Muscle layer of colon (tissue), 2 donors: Measurements from ENCODE around the gene EVA1A.

Experiments used
- H3K27ac ChIP-seq: one replicate; pipeline ENCODE4 v1.7.0; 2013; ENCODE audit warnings: low read depth, mild to moderate bottlenecking, low read length, moderate library complexity
- H3K27me3 ChIP-seq, 2 donors: one replicate each; pipeline ENCODE4 v1.7.0; 2013; ENCODE audit warnings: low read length in 2 of 2, mild to moderate bottlenecking in 2 of 2; ENCODE audit not compliant: insufficient read depth in 2 of 2, control insufficient read depth in 1 of 2
- H3K36me3 ChIP-seq: one replicate; pipeline ENCODE4 v1.7.0; 2013; ENCODE audit warnings: mild to moderate bottlenecking, low read length; ENCODE audit not compliant: insufficient read depth
- H3K4me1 ChIP-seq: one replicate; pipeline ENCODE4 v1.7.0; 2013; ENCODE audit warnings: mild to moderate bottlenecking, low read length; ENCODE audit not compliant: insufficient read depth
- H3K4me3 ChIP-seq, 2 donors: one replicate each; pipeline ENCODE4 v1.7.0; 2013; ENCODE audit warnings: low read length in 2 of 2, low read depth in 1 of 2, mild to moderate bottlenecking in 1 of 2, moderate library complexity in 1 of 2
- H3K9ac ChIP-seq: one replicate; pipeline ENCODE4 v1.7.0; 2013; ENCODE audit warnings: low read length
- H3K9me3 ChIP-seq: one replicate; pipeline ENCODE4 v1.7.0; 2013; ENCODE audit warnings: mild to moderate bottlenecking, low read length
- donor health status: abdominal sarcoma.
- donor health status: Adenocarcinoma of cecum.

EVA1A gene

GRCh38 chr2:75560768-75561565 lies at the start of gene EVA1A:
Gene EVA1A, minus strand, starts transcription at chr2:75560939. Its CDS starts 42,799 bp downstream, at chr2:75518140.
- Histone ChIP-seq H3K27me3 (peaks cover 0 to 5% of the 10 kb centered on the region in 2 donors), H3K4me3 (peak within 1 kb of the TSS; percentile 35 to 37), H3K9me3 (no peaks in the 10 kb centered on the region), H3K9ac (no peak within 1 kb of the TSS), H3K4me1 (no peaks in the 10 kb centered on the region), H3K27ac (no peak within 1 kb of the TSS), H3K36me3 (no peaks in the 10 kb centered on the region)

GRCh38 chr2:75609937-75610508 lies 49.3 kb upstream of the EVA1A start:
- no peak overlapping the region for H3K4me3 ChIP-seq
- H3K27ac ChIP-seq = no peak overlapping the region
- no peaks in the 10 kb centered on the region for H3K9me3 ChIP-seq
- H3K9ac ChIP-seq = no peak overlapping the region
- H3K4me1 ChIP-seq = no peaks in the 10 kb centered on the region
- no peaks in the 10 kb centered on the region for H3K36me3 ChIP-seq
- peaks cover 0 to 13% of the 10 kb centered on the region in 2 donors for H3K27me3 ChIP-seq

- H3K27ac ChIP-seq = no peak overlapping the region
- H3K4me1 ChIP-seq = no peaks in the 10 kb centered on the region
- peaks cover 0 to 18% of the 10 kb centered on the region in 2 donors for H3K27me3 ChIP-seq
- no peaks in the 10 kb centered on the region for H3K36me3 ChIP-seq
- no peak overlapping the region for H3K9ac ChIP-seq
- H3K9me3 ChIP-seq = no peaks in the 10 kb centered on the region
- no peak overlapping the region for H3K4me3 ChIP-seq
These were observed 48.6 kb upstream of the EVA1A start for GRCh38 chr2:75609334-75609689.

- H3K4me1 ChIP-seq = no peaks in the 10 kb centered on the region
- H3K27ac ChIP-seq = no peak overlapping the region
- no peak overlapping the region for H3K9ac ChIP-seq
- H3K9me3 ChIP-seq = no peaks in the 10 kb centered on the region
- no peaks in the 10 kb centered on the region for H3K36me3 ChIP-seq
- peaks cover 0 to 18% of the 10 kb centered on the region in 2 donors for H3K27me3 ChIP-seq
- no peak overlapping the region for H3K4me3 ChIP-seq
These were observed 48.1 kb upstream of the EVA1A start for GRCh38 chr2:75608684-75609333.

- no peaks in the 10 kb centered on the region for H3K36me3 ChIP-seq
- H3K9ac ChIP-seq = no peak overlapping the region
- no peak overlapping the region for H3K4me3 ChIP-seq
- peaks cover 0 to 18% of the 10 kb centered on the region in 2 donors for H3K27me3 ChIP-seq
- H3K4me1 ChIP-seq = no peaks in the 10 kb centered on the region
- no peak overlapping the region for H3K27ac ChIP-seq
- no peaks in the 10 kb centered on the region for H3K9me3 ChIP-seq
These were observed 47.4 kb upstream of the EVA1A start for GRCh38 chr2:75607988-75608683.

- Histone ChIP-seq H3K9me3 (no peaks in the 10 kb centered on the region), H3K9ac (no peak overlapping the region), H3K4me1 (no peaks in the 10 kb centered on the region), H3K36me3 (no peaks in the 10 kb centered on the region), H3K27me3 (peaks cover 0 to 18% of the 10 kb centered on the region in 2 donors), H3K4me3 (no peak overlapping the region), H3K27ac (no peak overlapping the region)
These were observed 46.7 kb upstream of the EVA1A start for GRCh38 chr2:75607400-75607798.

GRCh38 chr2:75606761-75607399 lies 46.1 kb upstream of the EVA1A start:
- Histone ChIP-seq H3K27ac (no peak overlapping the region), H3K27me3 (peaks cover 0 to 18% of the 10 kb centered on the region in 2 donors), H3K9ac (no peak overlapping the region), H3K36me3 (no peaks in the 10 kb centered on the region), H3K4me3 (no peak overlapping the region), H3K4me1 (no peaks in the 10 kb centered on the region), H3K9me3 (no peaks in the 10 kb centered on the region)

GRCh38 chr2:75605770-75606529 lies 45.2 kb upstream of the EVA1A start:
- no peak overlapping the region for H3K4me3 ChIP-seq
- no peaks in the 10 kb centered on the region for H3K9me3 ChIP-seq
- H3K4me1 ChIP-seq = no peaks in the 10 kb centered on the region
- H3K36me3 ChIP-seq = no peaks in the 10 kb centered on the region
- H3K27ac ChIP-seq = no peak overlapping the region
- H3K9ac ChIP-seq = no peak overlapping the region
- peaks cover 0 to 18% of the 10 kb centered on the region in 2 donors for H3K27me3 ChIP-seq

GRCh38 chr2:75604484-75604883 lies 43.7 kb upstream of the EVA1A start:
- H3K9me3 ChIP-seq = no peaks in the 10 kb centered on the region
- no peak overlapping the region for H3K27ac ChIP-seq
- H3K27me3 ChIP-seq = peaks cover 0 to 18% of the 10 kb centered on the region in 2 donors
- no peaks in the 10 kb centered on the region for H3K4me1 ChIP-seq
- no peak overlapping the region for H3K9ac ChIP-seq
- H3K36me3 ChIP-seq = no peaks in the 10 kb centered on the region
- H3K4me3 ChIP-seq = no peak overlapping the region

- no peak overlapping the region for H3K9ac ChIP-seq
- no peak overlapping the region for H3K27ac ChIP-seq
- H3K4me3 ChIP-seq = no peak overlapping the region
- H3K4me1 ChIP-seq = no peaks in the 10 kb centered on the region
- H3K36me3 ChIP-seq = no peaks in the 10 kb centered on the region
- no peaks in the 10 kb centered on the region for H3K9me3 ChIP-seq
- H3K27me3 ChIP-seq = peaks cover 0 to 12% of the 10 kb centered on the region in 2 donors
These were observed 42.7 kb upstream of the EVA1A start for GRCh38 chr2:75603477-75603876.
